GM19238 (cell line): ENCODE measurements around the gene PPM1L.
"Not testable (repeated sequence)": the region's sequence is repeated elsewhere in the genome, so short reads cannot be mapped to it uniquely, and the experiment has no call there.

Experiments
- DNase-seq: peaks from one replicate; pipeline ENCODE4 v3.0.0; 2011; ENCODE audit warnings: low spot score; ENCODE audit not compliant: insufficient read length

PPM1L gene

DNA sequence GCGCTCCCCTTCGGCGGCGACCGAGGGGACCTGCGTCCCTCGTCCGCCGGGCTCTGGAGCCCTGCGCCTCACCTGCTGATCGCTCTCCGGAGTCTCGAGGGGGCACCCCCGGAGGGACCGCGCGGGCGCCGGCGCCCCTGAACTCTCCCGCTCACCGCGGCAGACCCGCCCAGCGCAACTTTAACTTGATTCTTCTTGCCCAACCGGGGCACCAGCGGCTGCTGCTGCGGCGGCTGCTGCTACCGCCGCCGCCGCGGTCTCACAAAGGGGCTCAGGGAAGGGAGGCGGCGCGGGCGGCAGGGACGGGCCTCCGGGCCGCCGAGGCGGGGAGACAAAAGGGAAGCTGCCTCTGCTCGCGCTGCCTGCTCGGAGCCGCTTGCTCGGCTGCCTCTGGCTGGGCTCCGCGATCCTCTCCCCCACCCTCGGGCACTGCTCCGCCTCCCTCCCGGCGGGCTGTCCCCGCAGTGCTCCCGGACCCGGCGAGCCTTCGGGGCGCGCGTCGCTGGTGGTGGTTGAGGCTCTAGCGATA is at the start of gene PPM1L:
TSS of gene PPM1L (plus strand) at position 456 of the 529 bp plus-strand sequence.
- DNase-seq, result peak; percentile 13

DNA sequence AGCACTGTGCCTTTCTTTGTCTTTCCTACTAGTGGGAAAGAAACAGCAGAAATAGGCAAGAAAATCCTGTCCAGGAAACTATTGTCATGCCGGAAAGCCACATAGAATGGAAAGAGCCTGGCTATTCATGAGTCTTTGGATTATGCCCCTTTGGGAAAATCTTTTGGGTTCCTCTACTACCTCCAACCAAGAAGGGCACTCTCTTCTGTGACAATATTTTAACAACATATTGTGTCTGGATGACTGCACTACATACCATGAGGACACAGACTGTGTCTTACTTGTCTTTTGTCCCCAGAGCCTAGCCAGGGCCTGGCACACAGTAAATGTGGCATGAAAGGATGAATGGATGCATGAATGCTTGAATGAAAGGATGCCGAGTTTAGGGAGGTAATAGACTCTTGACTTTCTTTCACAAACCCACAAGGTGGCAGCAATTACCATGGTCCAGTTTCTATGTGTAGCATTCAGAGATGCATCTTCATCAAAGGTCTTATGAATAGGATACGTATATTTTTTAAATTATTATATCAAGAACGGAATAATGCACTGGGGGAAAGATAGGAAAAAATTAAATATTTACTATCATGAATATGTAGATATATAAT is 48.7 kb upstream of the PPM1L start:
- no peak for DNase-seq

DNA sequence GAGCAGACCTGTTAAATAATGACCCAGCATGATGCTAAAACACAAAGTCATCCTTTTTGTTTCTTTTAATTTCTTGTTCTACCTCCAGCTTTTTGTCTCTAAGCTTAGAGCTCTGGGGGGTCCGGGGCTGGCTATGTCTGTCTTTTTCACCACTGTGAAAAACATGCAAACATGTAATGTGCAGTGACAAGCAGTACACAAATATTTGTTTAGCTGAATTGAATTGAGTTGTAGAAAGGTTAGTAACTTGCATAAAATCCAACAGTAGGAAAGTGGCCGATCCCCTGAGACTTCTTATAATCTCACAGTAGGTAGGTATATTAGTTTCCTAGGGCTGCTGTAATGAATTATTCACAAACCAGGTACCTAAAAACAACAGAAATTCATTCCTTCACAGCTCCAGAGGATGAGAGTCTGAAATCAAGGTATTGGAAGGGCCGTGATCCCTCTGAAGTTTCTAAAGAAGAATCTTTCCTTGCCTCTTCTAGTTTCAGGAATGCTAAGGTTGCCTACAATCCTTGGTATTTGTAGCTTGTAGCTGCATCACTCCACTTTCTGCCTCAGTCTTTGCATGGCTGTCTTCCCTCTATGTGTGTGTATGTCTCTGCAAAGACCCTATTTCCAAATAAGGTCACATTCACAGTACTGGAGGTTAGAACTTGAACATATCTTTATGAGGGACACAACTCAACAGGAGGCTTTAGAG is 46.4 kb upstream of the PPM1L start:
- DNase-seq, result no peak

DNA sequence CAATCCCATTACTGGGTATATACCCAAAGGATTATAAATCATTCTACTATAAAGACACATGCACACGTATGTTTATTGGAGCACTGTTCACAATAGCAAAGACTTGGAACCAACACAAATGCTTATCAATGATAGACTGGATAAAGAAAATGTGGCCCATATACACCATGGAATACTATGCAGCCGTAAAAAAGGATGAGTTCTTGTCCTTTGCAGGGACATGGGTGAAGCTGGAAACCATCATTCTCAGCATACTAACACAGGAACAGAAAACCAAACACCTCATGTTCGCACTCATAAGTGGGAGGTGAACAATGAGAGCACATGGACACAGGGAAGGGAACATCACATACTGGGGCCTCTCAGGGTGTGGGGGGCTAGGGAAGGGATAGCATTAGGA is 42.9 kb upstream of the PPM1L start:
- not testable (repeated sequence) for DNase-seq

DNA sequence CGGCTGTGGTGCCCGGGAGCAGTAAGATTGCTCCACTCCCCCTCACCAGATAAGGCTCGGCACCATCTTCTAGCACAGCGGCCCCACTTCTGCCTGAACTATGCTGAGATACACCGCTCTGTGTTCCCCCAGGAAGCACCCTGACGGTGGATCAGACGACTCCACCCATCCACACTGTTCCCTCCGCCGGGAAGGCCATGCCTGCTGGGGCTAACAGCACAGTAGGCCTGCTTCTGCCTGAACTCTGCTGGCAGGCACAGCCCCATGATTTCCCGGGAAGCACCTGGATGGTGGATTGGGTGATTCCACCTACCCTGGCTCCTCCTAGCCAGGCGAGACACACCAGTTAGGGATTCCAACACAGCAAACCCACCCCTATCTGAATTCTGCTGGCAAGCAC is 36.3 kb upstream of the PPM1L start:
- no peak for DNase-seq

DNA sequence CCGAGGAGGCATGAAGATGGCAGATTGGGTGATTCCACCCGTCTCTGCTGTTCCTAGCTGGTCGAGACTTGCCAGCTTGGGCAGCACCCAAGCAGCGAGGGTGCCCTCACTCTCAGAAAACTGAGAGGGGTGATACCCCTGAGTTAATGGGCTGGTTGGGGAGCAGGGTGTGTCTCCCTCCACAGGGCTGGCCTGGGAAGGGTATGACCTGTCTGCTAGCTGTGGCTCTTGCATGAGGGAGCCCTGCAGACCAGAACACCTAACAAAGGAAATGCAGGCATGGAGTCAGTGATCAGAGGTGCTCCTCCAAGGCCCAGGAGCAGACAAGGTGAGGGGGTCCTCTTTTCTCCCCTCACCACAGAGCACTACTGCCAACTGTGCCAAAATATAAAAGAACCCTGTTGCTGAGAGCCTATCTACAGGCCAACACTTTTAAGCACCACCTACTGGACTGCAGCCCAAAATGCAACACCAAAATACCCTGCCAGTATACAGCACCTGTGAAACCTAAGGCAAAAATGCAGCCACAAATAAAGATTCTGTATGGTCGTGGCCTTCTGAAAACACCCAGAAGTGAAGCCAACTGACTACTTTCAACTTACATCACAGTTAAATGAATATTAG is 35.8 kb upstream of the PPM1L start:
- no peak for DNase-seq

DNA sequence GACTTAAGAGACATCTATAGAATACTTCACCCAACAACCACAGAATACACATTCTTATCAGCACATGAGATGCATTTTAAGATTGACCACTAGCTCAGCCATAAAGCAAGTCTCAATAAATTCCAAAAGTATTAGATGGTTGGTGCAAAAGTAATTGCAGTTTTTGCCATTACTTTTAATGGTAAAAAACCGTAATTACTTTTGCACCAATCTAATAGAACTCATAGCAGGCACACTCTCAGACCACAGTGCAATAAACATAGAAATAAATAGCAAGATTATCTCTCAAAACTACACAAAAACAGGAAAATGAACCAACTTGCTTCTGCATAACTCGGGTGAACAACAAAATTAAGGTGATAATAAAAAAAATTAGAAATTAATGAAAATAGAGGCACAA is 33.7 kb upstream of the PPM1L start:
- DNase-seq, result no peak

DNA sequence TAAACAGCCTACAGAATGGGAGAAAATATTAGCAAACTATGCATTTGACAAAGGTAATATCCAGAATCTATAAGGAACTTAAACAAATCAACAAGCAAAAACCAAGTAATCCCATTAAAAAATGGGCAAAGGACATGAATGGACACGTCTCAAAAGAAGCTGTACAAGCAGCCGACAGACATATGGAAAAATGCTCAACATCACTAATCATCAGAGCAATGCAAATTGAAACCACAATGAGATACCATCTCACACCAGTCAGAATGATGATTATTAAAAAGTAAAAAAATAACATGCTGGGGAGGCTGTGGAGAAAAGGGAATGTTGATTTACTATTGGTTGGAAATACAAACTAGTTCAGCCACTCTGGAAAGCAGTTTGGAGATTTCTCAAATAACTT is 30.7 kb upstream of the PPM1L start:
- DNase-seq, result no peak

DNA sequence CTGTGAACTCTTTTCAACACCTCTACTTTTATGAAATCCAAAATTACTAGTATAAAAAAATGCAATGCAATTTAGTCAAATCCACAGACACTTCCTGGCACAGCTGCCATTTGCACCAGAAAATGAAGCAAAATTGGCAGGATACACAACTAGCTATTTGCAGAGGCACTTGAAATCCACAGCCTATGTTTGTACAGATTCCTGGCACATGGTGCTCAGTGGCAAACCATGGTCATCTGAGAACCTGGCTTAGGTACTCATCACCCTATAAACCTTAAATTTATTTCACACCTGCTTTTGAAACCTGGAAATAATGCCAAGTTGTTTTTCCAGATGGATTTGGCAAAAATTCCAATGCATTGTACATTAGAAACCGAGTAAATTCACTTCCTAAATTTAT is 20.2 kb upstream of the PPM1L start:
- DNase-seq, result no peak

DNA sequence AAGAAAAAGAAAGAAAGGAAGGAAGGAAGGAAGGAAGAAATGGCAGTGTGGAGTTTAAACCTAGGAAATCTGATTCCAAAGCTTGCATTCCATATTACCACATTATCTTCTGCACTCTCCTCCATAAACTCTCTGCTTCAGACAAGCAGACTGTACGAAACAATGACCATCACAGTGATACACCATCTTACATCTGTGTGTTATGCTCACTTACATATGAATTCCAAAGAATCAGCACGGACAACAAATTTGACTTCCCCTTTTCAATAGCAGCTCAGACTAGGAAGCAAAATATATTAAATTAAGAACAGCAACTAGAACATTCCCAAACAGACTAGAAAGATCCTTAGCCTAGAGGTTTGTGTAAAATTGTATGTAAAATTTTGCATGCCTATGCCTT is 18.0 kb upstream of the PPM1L start:
- no peak for DNase-seq

DNA sequence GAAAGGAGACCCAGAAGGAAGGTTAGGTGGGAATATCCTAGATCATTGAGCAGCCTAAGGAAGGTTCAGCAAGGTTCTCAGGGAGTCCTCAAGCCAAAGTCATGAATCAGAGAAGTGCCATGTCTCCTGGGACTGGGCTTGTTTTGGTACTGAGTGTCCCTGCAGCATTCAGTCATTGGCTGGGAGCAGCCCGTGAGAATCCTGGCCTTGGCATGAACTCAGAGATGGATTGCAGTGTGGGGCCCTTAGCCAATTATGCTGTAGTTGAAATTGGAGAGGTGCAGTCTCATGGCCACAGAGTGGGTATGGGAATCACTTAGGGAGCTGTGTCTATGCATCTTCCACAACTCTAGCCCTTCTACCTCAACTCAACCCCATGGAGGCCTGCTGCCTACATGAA is 17.0 kb upstream of the PPM1L start:
- DNase-seq, result no peak

DNA sequence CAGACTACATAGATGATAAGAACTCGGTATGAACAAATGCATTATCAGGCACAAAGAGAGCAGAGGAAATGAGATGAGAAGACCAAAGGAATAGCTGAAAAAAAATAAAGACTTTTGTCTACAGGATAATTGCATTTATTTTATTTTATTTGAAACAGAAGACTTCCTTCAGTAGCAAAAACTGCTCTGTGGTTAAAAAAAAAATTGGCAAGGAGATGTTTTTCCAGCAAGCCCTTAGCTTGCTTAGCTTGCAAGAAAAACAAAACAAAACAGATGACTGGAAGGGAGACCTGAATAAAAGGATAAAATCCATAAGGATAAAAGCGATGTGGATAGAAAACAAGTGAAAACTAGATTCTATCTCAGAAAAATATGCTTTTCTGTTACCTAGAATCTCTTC is 9.1 kb upstream of the PPM1L start:
- DNase-seq, result no peak

DNA sequence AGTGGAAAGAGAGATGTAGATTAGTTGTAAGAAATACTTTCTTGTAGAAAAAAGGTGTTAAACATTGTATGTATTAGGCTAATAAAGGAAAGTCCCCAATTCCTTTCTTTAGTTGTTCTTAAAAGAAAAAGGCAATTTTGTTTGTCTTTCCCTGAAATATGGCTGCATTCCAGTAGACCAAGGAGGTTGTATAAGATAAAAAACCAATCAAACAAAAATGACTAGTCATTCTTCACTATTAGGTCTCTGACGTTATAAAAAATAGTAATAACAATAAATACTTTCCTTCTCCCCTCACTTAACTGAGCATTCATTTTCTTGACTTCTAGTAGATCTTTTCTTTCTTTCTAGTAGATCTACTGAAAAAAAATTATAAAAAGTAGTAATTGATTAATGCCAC is 8.6 kb upstream of the PPM1L start:
- no peak for DNase-seq

DNA sequence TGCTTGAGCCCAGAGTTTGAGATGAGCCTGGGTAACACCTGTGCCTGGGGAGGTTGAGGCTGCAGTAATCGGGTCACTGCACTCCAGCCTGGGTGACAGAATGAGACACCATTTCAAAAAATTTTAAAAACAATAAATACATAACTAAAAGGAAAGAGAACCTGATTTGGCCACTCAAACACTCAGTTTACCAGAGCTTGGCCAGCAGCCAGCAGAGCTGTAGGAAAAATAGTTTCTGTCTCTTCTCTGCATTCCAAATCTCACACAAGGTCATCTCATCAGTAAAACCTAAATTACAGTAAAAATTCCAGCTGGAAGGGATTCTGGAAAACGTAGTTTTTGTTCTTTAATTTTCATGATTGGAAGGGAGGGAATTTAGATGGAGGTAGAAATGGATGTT is 7.8 kb upstream of the PPM1L start:
- no peak for DNase-seq

DNA sequence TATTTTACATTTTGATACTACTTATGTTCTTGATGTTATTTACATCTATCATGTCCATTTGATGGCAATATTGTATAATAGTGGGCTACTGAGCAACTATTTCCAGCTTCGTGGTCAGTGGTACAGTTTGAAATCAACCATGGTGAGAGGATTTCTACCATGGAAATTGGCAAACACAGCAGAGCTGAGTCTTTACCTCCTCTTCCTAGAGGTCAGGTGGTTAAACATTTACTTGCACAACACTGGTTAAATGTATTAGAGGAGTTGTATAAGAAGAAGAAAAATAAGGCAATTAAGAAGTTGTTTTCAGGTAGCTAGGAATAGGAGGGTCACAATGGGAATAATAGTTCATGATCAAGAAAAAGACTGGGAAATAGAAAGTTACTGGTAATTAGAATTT is 7.2 kb upstream of the PPM1L start:
- no peak for DNase-seq

DNA sequence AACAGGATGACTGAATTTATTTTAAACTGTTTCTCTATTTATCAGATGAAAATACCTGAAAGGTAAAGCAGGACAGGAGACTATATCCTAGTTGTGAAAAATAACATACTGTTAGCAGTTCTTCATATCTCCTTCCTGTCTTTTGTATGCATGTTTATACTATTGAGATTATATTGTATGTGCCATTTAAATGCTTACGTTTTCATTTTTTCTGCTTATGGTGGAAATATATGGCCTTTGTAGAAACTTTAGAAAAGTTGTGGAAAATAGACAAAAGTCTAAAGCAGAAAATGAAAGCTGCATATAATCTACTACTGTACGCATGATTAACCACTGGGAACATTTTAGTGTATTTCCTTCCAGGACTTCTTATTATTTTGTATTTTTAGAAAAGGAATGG is 2.1 kb upstream of the PPM1L start:
- DNase-seq, result no peak

DNA sequence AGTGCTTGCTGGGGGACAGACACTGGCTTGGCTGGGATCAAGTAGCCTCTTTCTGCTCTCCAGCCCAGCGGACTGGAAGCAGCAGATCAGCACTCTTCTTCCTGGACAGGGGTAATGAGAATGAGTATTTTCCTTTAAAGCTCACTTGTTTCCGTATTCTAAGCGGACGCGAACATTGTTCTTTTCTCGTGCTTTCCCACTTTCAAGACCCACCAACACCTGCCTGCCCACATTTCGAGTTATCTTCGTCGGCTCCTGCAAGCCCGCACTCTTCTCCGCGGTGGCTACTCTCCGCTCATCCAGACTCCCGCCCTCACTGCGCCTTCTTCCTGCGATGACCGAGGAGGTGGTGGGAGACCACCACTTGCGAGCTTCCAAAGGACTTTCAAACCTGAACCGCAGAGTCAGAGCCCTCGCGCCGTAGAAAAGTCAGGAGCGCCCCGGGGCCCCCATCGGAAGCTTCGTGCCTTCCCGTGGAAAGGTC is 1.6 kb upstream of the PPM1L start:
- DNase-seq, result no peak

DNA sequence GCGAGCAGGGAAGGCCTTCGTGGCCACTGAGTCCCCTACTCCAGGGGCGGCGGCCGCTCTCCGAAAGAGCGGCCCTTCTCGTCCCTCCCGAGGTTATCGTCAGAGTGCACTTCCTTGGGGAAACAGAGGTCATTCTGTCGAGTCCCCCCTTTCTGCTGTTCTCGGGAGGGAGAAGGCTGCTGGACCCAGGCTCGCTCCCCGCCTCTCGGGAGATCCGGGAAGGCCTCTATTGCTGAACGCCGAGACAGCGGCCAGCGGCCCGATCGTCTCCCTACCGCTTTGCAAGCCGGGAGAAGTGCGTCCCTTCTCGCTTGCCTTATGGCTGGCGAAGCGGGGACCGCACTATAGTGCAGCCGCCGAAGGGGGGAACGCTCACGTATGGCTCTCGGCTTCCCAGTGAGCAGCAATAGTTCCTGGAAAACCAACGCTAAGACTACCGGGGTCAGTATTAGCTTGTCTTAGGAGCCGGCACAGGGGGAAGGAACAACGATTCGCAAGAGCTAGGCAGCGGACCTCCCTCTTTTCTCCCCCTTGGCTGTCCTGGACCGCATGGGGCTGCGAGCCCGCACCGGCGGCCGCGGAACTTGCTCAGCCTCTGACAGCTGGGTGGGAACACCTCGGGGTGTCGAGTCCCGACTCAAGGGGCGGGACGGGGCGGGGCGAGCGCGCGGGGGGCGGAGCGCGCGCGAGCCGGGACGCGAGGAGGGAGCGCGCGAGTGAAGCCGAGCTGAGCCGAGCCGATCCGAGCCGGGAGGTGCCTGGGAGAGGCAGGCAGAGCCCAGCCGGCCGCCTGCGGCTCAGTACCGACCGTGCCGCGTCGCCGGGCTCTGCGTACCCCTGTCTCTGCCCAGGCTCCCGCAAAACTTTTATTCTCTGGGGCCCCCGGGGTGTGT is 930 bp upstream of the PPM1L start:
- peak; percentile 70 for DNase-seq

DNA sequence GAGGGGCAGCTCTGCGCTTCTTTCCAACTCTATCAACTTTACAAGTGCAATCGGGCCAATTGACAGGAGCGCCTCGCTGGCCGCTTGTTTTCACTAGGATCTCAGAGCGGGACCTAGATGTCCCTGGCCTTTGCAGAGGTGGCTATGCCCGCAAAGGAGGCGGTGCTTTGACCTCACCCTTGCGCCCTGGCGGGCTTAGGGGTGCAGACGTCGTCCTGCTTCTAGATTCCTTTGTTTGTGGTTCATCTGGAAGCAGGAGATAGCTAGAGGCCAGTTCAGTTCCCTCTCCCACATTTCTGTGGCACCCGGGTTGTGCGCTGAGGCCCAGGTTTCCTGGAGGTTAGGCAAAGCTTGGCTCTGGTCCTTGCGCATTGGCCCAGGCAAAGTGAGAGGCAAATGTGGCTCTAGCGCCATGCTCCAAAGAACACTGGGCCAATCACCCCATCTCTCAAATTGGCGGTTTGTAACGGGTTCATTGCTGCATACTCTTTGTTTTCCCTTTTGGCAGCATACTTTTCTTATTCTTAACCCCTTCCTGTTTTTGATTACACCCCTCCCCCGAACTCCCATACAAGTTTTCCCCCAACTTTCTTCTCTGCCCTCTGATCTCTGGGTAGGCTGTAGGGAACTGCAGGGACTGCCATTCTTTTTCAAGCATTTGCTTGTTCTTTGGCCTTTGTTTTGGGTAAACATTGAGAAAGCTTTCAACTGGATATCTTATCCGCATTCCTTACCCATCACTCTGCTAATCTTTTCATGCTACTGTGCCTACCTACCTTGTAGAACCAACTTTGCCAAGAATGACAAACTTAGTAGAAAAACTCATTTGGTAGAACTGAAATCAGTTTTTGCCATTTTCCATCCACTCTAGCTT is 1.4 kb downstream of the PPM1L start:
- DNase-seq, result no peak

DNA sequence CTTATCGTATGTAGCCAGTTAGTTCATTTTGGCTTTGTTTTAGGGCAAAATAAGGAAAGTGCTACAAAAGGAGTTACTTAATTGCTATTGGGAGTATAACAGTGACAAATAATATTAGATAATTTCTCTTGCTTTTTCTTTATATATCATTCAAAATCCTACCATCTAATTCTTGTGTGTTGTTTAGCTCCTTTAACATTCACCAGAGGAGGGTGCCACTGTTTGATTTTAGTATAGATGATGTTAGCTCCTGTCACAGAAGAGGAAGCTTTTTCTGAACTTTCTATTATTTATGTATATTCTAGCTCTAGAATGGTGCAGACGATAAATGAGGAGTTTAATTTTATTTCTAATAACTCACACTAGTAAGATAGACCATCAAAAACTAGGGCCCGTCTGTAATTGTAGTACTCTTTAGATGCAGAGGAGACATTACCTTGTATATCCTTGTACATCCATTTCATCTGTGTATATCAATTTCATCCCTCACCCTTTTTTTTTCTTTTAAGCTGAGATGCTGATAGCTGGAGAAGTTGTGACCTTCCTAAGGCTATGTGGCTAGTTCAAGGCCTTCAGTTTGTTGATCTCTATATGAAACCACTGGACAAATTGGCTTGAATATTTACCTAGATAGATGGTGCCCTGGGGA is 3.0 kb downstream of the PPM1L start:
- no peak for DNase-seq
